GM19463 (cell line): ENCODE results near the gene C9orf153.

Experiments used
- ATAC-seq: cut with Tn5 transposase; IDR thresholded peaks from one replicate; pipeline ENCODE4 v1.9.1; 2021; ENCODE audit warnings: mild to moderate bottlenecking, moderate library complexity; ENCODE audit not compliant: unreplicated experiment

C9orf153 gene

DNA sequence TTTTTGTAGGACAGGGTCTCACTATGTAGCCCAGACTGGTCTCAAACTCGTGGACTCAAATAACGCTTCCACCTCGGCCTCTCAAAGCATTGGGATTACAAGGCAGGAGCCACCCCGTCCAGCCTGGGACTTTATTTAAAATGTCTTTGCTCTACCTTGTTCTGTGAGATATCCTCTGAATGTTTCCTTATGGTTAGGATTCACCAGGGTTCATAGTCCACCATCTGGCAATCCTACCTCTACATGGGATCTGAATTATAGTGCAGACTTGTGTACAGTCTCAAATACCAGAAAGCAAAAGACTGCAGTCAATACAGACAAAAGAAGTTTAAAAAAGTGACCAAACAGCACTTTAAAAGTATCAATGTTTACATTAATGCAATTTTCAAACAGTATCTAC lies 12.8 kb upstream of the C9orf153 start:
- no peak for ATAC-seq

DNA sequence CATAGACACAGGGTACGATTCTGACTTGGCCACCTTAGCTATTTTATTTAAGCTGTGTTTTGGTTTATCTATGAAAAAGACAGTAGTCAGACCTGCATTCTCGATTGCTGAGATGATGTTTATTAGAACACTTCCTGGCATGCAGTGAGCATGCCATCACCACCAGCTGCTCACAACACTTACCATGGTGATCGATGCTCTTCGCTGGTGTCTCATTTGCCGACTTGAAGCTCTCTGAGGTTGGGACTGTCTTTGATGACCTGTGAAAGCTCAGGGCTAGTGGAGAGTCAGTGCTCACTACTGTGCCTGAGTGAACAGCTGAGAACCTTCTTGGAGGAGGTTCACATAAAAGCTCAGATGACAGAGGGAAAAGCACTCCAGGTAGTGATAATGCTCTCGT lies 4.4 kb upstream of the C9orf153 start:
- no peak for ATAC-seq

DNA sequence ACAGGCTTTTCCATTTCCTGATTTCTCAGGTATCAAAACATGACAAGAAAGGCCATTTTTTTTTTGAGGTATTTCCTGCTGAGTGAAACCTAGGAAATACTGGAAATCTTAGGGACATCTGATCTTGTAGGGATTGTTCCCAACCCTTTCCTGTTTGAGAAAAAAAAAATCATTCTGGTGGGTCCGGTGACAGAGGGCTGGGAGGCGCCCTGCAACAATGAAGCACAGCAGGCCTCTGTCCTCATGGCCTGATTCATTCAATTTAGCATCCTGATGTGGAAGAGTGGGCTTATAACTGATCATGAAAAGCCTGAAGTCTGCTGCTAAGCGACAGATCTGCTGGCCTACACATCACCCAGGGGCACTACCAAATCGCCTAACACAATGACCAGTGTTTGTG lies 3.0 kb upstream of the C9orf153 start:
- no peak for ATAC-seq

DNA sequence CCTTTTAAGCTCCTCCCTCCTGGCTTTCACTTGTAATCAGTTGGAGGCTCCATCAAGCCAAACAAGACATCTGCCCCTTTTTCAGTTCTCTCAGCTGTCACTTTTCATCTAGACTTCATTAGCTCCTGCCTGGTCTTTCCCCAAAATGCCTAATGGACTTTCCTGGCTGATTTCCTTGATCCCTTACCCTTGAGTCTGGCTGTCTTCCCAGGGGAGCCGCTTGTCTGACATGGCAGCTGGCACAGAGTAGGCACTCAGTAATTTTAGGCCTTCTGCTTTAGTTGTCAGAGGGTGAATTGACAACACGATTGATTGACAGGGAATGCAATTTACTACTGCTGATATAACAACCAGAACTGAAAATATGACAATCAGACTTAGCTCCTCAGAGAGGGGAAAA lies 2.1 kb downstream of the C9orf153 start:
- no peak for ATAC-seq

DNA sequence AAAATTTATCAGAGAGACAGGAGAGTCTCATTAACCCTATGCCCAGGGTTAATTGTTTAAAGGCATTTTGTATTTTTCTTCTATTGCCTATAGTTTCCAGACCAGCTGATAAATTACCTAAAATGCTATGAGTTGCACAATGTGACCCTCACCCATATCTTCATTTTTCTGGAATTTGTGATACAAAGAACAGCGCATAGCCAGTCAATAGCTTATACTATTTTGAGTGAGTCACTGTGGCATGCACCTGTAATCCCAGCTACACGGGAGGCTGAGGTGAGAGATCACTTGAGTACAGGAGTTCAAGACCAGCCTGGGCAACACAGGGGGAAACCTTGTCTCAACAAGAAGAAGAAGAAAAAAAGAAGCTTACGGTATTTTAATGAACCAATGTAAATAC lies 2.8 kb downstream of the C9orf153 start:
- ATAC-seq, result no peak

DNA sequence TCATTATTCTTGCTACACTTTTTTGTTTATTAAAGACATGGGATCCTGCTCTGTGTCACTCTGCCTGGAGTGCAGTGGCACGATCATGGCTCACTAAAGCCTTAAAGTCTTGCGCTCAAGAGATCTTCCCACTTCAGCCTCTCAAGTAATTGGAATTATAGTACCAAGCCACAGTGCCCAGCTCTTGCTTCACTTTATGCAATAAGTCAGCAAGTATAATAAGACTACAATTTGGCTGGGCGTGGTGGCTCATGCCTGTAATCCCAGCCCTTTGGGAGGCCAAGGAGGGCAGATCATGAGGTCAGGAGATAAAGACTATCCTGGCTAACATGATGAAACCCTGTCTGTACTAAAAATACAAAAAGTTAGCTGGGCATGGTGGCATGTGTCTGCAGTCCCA lies 5.9 kb downstream of the C9orf153 start:
- ATAC-seq, result no peak

DNA sequence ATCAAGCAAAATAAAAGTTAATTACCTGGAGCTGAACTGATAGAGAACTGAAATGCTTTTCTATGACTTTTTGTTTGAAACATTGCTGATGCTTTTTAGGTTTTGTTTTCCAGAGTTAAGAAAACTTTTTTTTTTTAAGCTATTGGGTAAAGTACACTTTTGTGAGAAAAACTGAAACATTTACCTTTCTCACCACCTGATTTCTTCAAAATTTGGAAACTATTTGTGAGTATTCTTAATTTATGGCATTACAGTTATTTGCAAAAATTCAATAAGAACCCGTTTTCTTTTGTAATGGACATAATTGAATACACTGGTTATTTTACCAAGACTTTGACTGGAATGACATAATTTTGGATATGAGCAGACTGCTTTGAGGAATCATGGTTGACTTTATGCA lies 6.6 kb downstream of the C9orf153 start:
- no peak for ATAC-seq

DNA sequence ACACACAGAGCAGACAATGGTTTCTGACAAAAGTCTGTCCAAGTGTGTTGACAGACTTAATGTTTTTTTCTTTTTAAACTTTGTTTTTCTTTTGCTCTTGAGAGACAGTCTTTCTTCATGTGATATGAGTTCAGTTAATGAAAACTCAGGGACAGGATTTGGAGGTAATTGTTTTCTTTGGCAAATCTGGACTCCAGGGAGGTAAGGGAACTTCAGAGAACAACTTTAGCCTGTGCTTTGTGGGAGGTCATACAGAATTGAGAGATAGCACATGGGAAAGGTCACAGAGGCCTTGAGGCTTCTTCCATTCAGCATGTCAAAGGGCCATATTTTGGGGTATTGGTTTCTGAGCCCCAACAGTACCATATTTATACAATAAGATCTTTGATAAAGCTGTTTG lies 9.3 kb downstream of the C9orf153 start:
- ATAC-seq, result no peak

DNA sequence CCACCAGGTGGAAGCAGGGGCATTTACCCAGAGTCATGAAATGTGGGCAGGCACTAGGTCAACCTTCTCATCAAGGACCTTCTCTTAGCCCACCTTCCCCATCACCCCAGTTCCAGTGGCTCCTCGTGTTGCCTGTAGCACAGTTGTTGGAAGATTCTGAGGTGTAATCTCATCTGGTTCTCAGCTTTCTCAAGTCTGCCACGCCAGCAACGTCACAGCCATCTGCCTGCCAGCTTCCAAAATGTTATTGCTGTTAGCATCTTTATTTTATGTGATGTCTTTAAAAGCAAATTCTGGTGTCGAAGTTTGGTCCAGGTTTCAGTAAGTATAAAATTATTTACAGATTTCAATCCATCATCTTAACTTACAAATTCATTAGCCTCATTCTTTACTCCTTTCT lies 10.7 kb downstream of the C9orf153 start:
- no peak for ATAC-seq

DNA sequence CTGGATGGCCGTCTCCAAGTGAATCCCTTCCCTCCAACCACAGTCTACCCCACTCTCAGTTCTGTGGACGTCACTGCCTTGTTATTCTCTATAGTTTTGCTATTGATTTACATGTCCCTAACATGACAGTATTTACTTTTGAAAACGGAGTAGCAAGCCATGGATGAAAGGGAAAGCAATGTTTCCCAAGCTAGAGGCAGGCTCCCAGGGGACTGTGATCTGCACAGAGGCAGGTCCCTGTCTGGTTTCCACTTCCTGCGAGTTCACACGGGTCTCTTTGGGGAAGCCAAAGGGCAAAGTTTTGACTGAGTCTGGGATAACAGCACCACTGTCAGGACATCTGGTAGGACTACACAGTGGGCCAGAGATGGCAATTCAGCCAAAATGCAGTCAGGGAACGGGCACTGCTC lies 12.7 kb downstream of the C9orf153 start:
- peak; percentile 92 for ATAC-seq

DNA sequence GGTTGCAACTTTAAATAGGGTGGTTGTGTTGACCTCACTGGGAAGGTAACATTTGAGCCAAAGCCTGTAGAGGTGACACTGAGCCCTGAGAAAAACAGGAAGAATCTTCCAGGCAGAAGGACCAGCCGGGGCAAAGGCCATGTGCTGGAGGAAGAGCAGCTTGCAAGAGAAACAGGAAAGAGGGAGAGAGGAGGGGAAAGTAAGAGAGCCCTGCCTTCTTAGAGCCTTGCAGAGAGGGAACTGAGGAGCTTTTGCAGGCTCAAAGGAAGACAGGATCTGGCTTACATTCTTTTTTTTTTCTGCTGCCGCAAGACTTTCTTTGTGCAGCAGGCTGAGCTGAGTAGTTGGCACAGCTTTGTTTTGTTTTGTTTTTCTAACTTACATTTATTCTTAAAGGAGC lies 17.4 kb downstream of the C9orf153 start:
- ATAC-seq, result no peak

DNA sequence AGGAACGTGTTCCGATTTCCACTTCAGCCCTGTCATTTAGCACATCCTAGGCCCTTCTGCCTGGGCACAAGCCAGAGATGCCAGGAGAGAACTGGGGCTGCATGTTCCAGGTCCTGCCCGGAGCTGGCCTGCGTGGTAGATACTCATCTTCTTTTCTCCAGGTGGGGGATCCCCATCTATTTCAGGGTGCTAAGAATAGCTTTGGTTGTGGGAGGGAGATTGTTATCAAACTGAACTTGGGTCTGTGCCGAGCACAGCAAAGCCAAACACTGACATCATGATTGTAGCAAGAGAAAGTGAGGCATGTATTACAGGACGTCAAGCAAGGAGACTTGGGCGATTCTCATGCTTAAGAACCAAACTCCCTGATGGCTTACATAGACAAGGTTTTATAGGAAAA lies 18.2 kb downstream of the C9orf153 start:
- ATAC-seq, result no peak

DNA sequence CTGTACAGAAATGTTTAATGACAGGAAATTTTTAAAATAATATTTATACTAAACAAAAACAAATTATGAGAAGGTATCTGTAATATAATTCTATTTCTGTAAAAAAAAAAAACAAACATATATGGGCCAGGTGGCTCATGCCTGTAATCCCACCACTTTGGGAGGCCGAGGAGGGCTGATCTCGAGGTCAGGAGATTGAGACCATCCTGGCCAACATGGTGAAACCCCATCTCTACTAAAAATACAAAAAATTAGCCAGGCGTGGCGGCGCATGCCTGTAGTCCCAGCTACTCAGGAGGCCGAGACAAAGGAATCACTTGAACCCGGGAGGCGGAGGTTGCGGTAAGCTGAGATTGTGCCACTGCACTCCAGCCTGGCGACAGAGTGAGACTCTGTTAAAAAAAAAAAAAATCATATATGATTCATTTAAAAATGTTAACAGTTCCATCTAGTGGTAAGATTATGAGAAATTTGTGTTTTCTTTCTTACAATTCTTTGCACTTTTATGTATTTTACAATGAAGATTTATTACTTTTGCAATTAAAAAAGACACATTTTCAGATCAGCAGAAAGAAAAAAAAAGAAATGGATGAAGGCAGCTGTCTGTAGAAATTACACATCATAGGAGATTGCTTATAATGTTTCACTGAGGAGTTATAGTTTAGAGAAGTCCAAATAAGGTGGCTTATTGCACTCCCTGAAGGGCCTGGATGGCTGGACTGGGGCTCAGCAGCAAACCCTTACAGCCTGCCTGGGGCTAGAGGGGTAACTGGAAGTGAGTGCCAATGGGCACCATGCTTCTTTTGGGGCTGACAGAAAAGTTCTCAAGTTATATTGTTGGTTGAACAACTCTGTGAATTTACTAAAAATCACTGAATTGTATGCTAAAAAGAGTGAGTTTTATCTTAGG lies 20.3 kb downstream of the C9orf153 start:
- no peak for ATAC-seq

DNA sequence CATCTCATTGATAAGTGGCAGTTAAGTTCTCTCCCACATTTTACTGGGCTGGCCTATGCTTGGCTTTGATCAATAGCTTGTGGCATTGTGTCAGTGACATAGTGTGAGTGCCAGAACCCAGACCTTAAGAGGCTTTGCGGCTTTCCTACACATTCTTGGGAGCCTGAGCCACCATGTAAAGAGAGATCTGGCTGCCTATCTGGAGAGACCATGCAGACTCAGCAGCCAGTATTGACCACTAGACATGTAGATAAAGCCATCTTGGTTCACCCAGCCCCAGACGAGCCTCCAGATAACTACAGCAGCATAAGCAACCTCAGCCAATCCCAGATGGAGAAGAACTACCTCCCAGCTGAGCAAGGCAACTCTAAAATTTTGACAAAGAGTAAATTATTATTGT lies 28.6 kb downstream of the C9orf153 start:
- no peak for ATAC-seq

DNA sequence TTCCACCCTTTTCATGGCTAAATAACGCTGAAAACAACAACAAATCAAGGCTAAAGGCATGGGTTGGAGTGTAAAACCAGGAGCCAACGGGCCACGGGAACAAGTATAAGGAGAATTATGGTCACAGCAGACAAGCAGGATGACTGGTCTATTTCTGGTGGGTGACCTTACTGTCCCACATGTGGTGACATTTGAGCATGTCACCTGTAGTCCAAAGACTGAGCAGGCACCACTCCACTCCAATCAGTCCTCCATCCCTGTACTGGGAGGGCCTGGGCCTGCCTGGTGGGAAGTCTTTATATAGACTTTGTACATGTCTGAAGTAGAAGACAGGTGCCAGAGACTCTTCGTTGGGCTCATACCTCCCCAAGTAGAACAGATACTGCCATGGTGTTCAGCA lies 36.8 kb downstream of the C9orf153 start:
- ATAC-seq, result no peak

DNA sequence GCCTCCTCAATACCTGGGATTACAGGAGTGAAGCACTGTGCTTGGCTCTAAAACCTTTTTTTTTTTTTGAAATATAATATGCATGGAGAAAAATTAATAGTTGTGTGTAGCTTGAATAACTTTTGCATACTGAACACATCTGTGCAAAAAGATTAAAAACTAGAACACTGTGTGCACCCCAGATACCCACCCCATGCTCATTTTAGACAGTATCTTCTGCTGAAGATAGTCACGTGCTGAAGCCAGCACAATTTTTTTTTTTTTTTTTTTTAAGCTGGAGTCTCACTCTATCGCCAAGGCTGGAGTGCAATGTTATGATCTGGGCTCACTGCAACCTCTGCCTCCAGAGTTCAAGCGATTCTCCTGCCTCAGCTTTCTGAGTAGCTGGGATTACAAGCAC lies 39.9 kb downstream of the C9orf153 start:
- no peak for ATAC-seq

DNA sequence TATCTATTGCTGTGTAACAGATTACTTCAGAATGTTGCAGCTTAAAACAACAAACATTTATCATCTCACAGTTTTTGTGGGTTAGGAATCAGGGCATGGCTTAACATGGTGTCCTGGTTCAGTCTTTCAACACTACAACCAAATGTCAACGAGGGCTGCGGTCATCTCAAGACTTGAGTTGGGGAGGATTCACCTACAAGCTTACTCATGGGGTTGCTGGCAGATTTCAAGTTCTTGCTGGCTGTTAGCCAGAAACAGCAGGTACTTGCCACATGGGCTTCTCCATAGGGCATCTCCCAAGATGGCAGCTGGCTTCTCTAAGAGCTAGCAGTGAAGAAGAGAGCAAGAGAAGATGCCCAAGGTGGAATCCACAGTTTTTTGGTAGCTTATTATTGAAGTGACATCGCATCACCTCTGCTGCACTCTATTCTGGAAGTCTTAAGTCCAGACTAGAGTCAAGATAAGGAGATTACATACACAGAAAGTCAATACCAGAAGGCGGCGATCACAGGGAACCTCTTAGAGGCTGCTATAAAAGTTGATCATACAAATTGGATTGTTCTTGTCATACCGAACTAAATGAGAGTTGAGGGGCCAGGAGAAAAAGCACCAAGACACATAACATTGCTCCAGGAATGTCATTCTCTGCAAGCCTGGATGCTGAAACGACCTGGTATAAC lies 42.2 kb downstream of the C9orf153 start:
- ATAC-seq, result no peak

DNA sequence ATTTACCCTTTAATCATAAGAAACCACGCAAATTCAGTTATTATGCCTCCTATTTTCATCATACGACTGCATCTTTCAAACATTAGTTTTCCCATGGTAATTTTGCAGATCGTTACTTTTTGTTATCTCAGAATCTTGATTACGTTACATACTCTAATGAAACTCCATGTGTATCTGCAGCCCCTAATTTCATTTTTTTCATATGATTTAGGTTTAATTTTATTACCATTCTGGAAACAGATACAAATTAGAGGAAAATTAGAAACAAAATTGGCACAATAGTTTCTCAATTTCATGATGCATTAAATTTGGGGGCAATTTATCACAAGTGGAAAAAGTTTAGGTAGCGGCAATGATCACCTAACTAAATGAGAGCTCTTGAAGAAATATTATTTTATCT lies 52.3 kb downstream of the C9orf153 start:
- ATAC-seq, result no peak

DNA sequence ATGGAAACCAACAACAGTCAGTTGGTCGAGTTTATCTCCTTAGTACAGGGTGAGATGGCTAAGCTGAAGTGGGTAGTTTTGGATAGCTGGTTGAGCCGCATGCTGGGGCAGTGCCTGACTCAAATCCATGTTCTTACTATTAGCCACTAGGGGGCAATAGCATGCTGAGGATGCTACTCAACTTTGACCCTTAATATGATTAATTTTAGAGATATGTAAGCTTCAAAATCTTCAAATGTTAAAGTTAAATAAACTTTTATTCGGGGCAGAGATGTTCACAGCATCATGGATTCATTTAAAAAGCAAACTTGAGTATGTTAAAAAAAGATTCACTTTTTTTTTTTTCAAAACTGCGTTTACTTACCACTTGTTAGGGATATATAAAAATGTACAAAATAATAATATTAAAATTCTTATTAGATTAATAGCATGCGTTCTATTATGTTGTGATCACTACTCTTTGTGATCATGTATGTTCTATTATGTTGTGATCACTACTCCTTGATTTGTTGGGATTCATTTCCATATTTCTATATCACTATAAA lies 57.0 kb downstream of the C9orf153 start:
- ATAC-seq, result no peak

DNA sequence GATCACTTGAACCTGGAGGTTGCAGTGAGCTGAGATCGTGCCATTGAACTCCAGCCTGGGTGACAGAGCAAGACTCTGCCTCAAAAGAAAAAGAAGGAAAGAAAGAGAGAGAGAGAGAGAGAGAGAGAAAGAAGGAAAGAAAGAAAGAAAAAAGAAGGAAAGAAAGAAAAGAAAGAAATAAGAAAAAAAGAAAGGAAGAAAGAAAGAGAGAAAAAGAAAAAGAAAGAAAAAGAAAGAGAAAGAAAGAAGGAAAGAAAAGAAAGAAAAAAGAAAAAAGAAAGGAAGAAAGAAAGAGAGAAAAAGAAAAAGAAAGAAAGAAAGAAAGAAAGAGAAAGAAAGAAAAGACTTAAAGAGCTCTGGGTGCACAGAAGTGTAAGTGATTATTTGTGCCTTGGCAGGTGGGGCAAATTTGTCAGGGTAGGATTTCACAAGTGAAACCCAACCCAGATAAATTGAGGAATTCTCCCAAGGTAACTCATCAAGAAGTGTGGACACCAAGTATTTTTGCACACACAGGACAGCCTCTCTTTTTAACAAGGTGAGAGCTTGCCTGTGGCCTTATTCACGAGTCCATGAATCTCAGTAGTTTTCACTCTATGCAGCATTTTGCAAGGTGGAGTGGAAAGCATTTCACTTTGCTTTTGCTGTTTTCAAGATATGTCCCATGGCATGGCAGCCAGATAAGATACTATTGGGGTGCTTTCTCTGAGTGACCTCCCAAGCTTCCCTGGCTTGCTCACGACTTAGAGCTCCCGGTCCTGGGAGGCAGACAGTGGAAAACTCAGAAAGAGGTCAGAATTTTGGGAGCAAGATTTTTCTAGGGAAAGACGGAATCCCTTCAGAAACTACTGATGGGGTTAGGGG lies 57.8 kb downstream of the C9orf153 start:
- ATAC-seq, result no peak

DNA sequence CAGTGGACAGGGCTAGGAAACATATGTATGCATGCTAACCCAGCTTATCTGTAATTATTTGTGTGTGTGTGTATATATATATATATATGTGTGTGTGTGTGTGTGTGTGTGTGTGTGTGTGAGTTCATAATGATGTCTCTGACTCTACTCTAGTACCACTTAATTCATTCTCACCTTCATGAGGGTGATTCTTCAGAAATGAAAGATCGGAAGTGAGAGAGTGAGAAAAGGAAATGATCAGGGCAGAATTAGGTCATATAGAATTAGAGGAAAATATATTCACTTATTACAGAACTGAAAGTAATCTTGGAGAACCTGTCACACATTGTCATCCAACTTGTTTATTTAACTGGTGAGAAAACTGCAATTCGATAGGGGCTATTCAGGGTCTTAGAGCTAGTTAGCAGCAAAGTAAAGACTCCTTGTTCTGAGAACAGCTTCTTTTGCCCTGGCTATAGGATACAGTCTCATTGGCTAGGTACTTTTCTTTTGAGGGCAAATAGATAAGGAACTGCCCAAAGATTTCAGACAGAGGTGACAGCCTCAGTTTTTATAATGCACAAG lies 58.8 kb downstream of the C9orf153 start:
- ATAC-seq, result no peak
